SK-N-SH (cell line): ENCODE results near the gene SLC4A2.

ENCODE experiments used
- EP300 ChIP-seq, 2 experiments: IDR thresholded peaks; 2 replicates each; pipeline versions ENCODE4 v1.4.0 to v1.6.1; 2012; ENCODE audit warnings: borderline replicate concordance in 1 of 2, low read depth in 1 of 2, low read length in 1 of 2
- TF ChIP-seq, protein P1 (sequence below): fragments of 200-600 bp; sonication (generic); IDR thresholded peaks from 2 replicates; pipeline ENCODE4 v1.6.1; 2017; ENCODE audit warnings: antibody characterized with exemption, mild to moderate bottlenecking, moderate library complexity

GRCh38 chr7:151047976-151048815, 11.2 kb upstream of the SLC4A2 start, which contains the start of gene ASIC3:
- no peak for TF ChIP-seq EP300 (IDR thresholded peaks at IDR 0.05; ENCODE audit: borderline replicate concordance in 1 of 2, low read depth in 1 of 2, low read length in 1 of 2)
- TF ChIP-seq, protein P1, sequence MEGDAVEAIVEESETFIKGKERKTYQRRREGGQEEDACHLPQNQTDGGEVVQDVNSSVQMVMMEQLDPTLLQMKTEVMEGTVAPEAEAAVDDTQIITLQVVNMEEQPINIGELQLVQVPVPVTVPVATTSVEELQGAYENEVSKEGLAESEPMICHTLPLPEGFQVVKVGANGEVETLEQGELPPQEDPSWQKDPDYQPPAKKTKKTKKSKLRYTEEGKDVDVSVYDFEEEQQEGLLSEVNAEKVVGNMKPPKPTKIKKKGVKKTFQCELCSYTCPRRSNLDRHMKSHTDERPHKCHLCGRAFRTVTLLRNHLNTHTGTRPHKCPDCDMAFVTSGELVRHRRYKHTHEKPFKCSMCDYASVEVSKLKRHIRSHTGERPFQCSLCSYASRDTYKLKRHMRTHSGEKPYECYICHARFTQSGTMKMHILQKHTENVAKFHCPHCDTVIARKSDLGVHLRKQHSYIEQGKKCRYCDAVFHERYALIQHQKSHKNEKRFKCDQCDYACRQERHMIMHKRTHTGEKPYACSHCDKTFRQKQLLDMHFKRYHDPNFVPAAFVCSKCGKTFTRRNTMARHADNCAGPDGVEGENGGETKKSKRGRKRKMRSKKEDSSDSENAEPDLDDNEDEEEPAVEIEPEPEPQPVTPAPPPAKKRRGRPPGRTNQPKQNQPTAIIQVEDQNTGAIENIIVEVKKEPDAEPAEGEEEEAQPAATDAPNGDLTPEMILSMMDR = no peak
